Brain microvascular endothelial cell (primary cell): ENCODE data around the gene LEUTX.

Source experiments
- DNase-seq: peaks from one replicate; pipeline ENCODE4 v3.0.0-alpha.2; 2020
- H3K27ac ChIP-seq: fragments of 250-450 bp; sonication (Bioruptor Pico); 2 replicates; pipeline ENCODE4 v1.5.1; 2020; ENCODE audit warnings: mild to moderate bottlenecking, moderate library complexity
- H3K27me3 ChIP-seq: fragments of 250-450 bp; sonication (Bioruptor Pico); replicated peaks from 2 replicates; pipeline ENCODE4 v1.5.1; 2020; ENCODE audit warnings: mild to moderate bottlenecking
- H3K36me3 ChIP-seq: fragments of 250-450 bp; sonication (Bioruptor Pico); replicated peaks from 2 replicates; pipeline ENCODE4 v1.5.1; 2020; ENCODE audit warnings: mild to moderate bottlenecking
- H3K4me3 ChIP-seq: 2 replicates; pipeline ENCODE4 v1.5.1; 2011; ENCODE audit warnings: low read depth, mild to moderate bottlenecking, control low read depth, low read length, moderate library complexity
- CTCF ChIP-seq: IDR thresholded peaks from 2 replicates; pipeline ENCODE4 v1.5.1; 2011; ENCODE audit warnings: low read depth, mild to moderate bottlenecking, moderate library complexity, low read length, control low read depth, inconsistent platforms; ENCODE audit errors: missing control alignments
- in situ Hi-C: cut with HindIII; loops from 2 replicates; pipeline ENCODE4 v1.10.0; 2017; ENCODE audit warnings: low sequenced_read_pairs, low pct_ligation_motif_present

Gene LEUTX

GRCh38 chr19:39819786-39820185 is 41.1 kb downstream of the LEUTX start:
- Histone ChIP-seq H3K27ac (no peak overlapping the region), H3K36me3 (no peaks in the 10 kb centered on the region), H3K27me3 (no peaks in the 10 kb centered on the region), H3K4me3 (no peak overlapping the region)
- no peak for DNase-seq
- in situ Hi-C loops, result no loop called here
- TF ChIP-seq CTCF, result no peak

GRCh38 chr19:39820696-39821095 is 42.0 kb downstream of the LEUTX start:
- H3K36me3 ChIP-seq, result peaks cover 1% of the 10 kb centered on the region
- H3K27me3 ChIP-seq, result no peaks in the 10 kb centered on the region
- no peak overlapping the region for H3K4me3 ChIP-seq
- no peak for DNase-seq
- no peak for TF ChIP-seq CTCF
- H3K27ac ChIP-seq, result no peak overlapping the region
- in situ Hi-C loops, result no loop called here

- Histone ChIP-seq H3K27ac (no peak overlapping the region), H3K36me3 (peaks cover 11% of the 10 kb centered on the region), H3K27me3 (no peaks in the 10 kb centered on the region), H3K4me3 (peak overlapping the region; percentile 81)
- no peak for TF ChIP-seq CTCF
- in situ Hi-C loops, result no loop called here
- DNase-seq, result no peak
These were observed 45.0 kb downstream of the LEUTX start for GRCh38 chr19:39823686-39824085.

DNA sequence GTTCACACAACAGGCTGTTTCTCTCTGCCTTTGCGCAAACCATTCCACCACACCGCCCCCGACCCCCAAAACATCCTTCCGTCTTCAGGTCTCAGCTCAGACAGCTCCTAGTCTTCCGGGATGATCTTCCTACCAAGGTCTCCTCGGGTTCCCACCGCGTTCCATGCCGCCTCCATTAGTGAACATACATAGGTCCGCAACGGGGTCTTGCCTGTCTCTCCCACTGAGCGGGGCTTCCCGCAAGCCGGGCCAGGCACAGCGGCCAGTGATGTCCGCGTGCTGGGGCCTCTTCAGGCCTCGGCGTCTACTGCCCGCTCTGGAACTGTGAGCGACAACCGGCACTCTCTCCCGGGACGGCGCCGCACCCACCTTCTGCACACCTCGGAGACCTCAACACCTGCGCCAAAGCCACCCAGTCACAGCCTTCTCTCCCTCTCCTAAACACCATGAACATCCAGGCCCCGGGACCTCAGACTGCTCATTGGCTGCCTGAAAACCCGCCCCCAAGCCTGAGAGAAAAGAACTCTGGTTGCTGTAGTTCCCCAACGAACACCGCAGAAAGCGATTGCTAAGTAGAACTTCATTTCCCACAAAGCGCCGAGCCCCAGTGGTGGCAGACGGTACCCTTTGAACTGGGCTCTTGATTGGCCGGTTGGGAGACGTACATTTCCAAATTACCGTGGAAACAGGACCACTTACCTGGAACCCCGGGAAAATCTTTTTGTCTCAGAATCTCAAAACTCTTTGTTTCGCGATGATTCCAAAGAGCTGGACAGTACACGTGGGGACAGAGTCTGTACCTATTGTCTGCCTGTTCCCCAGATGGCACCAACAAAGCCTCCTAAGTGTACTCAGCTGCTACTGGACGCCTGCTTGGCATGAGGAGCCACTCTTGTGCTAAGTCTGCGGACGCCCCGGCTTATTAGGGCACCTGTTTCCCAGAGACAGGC is 45.8 kb downstream of the LEUTX start:
- Histone ChIP-seq H3K27me3 (no peaks in the 10 kb centered on the region), H3K27ac (peak overlapping the region; percentile 9), H3K4me3 (peak overlapping the region; percentile 81), H3K36me3 (peaks cover 12% of the 10 kb centered on the region)
- in situ Hi-C loops, result no loop called here
- no peak for TF ChIP-seq CTCF
- DNase-seq, result peak; percentile 93

GRCh38 chr19:39825093-39825463 is 46.4 kb downstream of the LEUTX start:
- Histone ChIP-seq H3K4me3 (peak overlapping the region; percentile 29), H3K27ac (no peak overlapping the region), H3K36me3 (peaks cover 18% of the 10 kb centered on the region), H3K27me3 (no peaks in the 10 kb centered on the region)
- DNase-seq, result no peak
- TF ChIP-seq CTCF, result no peak
- in situ Hi-C loops, result no loop called here
